Measurements from ENCODE around the gene SLC7A6OS.

DNA sequence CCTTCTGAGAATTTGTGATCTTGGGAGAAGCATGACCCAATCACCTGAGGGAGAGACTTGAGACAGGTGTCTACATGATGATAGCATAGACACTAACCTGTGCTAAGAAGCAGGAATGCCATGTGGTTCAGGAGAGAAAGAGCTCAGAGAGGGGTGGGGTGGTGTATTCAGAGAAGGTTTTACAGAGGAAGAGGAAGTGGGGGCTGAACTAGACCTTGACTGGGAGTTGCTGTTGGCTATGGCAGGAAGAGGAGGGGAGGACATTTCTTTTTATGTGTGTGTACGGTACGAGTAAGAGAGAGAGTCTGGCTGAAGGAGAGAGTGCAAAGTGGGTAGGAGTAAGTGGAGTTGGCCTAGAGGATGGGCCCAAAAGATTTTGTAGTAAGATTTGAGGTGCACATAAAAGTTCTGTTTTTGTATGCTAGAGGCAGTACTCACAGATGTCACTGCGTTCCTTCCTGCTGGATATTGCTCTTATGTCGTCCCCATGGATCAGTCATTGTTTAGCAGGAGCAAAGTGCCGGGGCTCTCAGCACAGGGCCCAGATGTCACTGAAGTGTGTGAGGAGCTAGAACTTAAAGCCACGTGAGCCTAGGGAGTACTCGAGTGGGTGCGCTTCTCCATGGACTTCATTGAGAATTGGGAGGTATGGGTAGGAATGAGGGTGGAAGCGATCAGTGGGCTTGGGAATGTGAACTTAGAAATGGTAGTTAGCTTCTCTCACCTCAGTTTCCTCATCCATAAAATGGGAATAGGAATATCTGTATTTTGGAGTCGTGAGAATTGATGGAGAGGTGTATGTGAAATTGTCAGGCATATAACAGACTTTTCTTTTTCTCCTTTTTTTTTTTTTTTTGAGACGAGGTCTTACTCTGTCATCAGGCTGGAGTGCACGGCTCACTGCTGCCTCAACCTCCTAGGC is 24.3 kb downstream of the SLC7A6OS start:
- TF ChIP-seq EZH2phosphoT487 (IDR thresholded peaks at IDR 0.05; ENCODE audit: borderline replicate concordance, low read depth, low read length), result no peak
- TF ChIP-seq, protein P1, sequence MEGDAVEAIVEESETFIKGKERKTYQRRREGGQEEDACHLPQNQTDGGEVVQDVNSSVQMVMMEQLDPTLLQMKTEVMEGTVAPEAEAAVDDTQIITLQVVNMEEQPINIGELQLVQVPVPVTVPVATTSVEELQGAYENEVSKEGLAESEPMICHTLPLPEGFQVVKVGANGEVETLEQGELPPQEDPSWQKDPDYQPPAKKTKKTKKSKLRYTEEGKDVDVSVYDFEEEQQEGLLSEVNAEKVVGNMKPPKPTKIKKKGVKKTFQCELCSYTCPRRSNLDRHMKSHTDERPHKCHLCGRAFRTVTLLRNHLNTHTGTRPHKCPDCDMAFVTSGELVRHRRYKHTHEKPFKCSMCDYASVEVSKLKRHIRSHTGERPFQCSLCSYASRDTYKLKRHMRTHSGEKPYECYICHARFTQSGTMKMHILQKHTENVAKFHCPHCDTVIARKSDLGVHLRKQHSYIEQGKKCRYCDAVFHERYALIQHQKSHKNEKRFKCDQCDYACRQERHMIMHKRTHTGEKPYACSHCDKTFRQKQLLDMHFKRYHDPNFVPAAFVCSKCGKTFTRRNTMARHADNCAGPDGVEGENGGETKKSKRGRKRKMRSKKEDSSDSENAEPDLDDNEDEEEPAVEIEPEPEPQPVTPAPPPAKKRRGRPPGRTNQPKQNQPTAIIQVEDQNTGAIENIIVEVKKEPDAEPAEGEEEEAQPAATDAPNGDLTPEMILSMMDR (conservative IDR thresholded peaks at IDR 0.05; ENCODE audit: low read length), result no peak

All from OCI-LY7 (cell line).